NCI-H774 (cell line): ENCODE measurements around the gene SLC5A10.
"Not testable (repeated sequence)": the region's sequence is repeated elsewhere in the genome, so short reads cannot be mapped to it uniquely, and the experiment has no call there.

Experiments
- DNase-seq: peaks from one replicate; lab custom pipeline; 2025; lab: John Stamatoyannopoulos, UW

The SLC5A10 gene

DNA sequence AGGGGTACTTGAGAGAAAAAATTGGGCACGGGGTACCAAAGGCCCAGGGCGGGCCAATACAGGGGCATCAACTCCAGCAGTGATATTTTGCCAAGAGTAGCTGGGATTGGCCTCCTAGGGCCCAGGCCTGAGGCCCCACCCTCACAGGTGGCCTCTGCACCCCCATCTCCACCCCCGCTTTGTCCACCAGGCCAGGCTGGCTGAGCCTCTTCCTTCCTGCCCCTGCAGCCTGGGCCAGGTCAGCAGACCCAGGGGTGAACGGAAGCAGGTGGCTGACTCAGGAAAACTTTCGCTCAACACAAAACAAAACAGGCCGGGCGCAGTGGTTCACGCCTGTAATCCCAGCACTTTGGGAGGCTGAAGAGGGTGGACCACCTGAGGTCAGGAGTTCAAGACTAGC is 91.1 kb downstream of the SLC5A10 start:
- DNase-seq, result not testable (repeated sequence)

DNA sequence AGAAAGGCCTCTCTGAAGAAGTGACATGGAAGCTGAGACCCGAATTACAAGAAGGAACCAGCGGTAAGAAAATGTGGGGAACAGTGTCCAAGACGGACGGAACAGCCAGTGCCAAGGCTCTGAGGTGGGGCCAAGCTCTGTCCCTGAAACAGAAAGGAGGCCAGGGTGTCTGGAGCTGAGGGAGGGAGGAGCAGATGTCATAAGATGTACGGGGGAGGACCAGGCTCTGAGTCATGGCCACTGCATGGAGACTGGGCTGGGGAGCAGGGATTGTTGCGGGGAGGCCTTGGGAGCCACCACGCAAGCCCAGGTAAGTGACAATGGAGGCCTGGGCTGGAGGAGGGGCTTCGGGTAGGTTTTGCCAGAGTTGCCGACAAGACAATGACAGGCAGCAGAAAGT is 92.7 kb downstream of the SLC5A10 start:
- not testable (repeated sequence) for DNase-seq

DNA sequence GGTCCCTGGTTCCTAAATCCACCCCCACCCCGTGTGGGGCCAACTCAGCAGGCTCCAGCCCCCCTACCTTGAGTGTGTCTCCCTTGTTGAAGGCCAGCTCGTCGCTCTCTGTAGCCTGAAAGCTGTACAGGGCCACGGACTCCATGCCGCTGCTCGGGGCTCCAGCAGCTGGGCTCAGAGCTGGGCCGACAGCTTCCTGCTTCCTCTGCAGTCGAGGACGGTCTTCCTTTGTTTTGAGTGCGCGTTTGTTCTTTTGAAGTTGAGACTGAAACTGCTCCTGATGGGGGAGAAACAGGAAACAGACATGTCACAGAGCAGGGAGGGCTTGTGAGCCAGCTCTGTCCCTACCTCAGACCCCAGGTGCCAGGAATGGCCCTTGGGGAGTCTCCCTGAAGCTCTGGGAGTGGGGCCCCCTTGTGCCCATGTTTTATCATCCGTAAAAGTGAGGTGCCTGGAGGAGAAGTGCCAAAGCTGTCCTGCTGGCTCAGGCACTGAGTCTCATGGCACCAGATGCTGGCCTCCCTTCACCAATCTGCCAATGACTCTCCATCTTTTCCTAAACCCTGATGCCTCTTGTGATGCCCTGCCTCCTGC is 94.9 kb downstream of the SLC5A10 start, which contains the start of gene GRAP:
Gene GRAP, minus strand, starts transcription at position 176 of the 594 bp plus-strand sequence. Its CDS starts 31 bp downstream, at position 145.
- not testable (repeated sequence) for DNase-seq

DNA sequence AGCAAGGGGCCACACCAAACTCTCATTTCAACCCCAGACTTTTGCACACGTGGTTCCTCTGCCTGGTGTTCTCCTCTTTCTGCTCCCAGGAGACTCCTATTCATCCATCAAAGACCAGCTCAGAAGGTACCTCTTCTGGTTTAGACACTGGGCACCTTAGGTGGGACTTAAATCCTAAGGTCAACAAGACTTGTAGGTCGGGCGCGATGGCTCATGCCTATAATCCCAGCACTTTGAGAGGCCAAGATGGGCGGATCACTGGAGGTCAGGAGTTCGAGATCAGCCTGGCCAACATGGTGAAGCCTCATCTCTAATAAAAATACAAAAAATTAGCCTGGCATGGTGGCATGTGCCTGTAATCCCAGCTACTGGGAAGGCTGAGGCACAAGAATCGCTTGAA is 95.5 kb downstream of the SLC5A10 start:
- DNase-seq, result not testable (repeated sequence)

DNA sequence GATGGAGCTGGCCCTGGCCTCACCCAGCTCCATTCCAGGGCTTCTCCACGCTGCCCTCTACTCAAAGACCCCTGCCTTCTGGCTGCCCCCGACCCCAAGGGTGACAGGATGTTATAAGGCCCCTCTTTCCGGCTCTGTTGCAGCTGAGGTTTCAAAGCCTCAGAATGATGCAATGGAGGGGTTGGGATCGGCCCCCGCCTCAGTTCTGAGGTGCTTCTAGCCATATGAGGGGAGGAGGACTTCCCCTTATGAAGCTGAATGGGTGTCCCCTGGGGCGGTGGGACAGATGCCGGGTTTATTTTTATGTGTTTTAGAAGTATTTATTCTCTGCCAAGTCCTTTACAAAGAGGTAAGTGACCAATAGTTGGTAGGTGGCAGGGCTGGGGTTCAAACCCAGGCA is 96.9 kb downstream of the SLC5A10 start:
- DNase-seq, result not testable (repeated sequence)

DNA sequence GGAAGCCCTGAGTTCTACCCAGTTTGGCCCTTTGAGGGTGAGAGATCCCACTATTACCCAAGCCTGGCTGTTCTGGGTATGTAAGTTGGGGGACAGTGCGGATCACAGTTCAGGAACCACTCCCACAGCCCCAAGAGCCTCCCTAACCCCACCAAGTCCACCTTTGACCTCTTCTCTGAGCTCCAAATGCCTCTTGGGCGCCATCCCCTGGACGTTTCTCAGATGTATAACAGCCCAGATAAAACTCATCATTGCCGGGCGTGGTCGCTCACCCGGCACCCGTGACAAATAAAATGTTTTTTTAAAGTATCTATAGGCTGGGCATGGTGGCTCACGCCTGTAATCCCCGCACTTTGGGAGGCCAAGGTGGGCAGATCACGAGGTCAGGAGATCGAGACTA is 103.5 kb downstream of the SLC5A10 start:
- DNase-seq, result not testable (repeated sequence)

DNA sequence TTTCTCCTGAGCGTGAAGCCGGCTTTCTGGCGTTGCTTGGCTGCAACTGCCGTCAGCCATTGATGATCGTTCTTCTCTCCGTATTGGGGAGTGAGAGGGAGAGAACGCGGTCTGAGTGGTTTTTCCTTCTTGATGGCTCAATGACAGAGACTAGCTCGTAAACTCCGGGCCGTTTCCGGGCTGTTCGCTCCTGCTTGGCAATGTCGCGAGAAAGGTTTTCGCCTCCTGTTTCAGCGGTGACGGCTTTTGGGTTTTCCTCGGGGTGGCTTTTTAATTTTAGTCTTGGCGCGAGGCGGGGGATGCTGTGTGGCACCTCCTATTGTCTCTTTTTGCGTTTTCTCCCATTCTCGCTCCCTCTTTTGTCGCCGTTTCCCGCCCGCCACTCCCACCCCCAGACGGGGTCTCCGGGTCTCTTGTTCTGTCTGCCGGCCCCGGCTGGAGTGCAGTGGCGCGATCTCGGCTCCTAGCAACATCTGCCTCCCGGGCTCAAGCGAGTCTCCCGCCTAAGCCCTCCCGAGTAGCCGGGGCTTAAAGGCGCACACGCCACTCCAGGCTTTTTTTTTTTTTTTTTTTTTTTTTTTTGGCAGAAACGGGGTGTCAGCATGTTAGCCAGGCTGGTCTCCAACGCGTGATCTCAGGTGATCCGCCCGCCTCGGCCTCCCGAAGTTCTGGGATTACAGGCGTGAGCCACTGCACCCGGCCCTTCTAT is 110.2 kb downstream of the SLC5A10 start:
- DNase-seq, result not testable (repeated sequence)

DNA sequence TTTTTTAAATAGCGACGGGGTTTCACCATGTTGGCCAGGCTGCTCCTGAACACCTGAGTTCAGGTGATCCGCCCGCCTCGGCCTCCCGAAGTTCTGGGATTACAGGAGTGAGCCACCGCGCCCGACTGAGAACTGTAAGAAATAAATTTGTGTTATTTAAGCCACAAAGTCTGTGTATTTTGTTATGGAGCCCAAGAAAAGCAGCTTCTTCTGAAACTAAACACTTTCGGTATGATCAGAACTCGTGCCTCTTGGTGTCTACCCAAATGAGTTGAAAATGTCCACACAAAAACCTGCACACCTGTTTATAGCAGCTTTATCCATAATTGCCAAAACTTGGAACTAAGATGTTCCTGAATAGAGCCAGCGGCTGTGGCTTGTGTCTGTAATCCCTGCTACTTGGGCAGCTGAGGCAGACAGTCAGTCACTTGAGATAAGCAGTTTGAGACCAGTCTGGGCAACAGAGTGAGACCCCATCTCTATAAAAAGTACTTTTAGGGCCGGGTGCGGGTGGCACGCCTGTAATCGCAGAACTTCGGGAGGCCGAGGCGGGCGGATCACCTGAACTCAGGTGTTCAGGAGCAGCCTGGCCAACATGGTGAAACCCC is 110.9 kb downstream of the SLC5A10 start:
- DNase-seq, result not testable (repeated sequence)

DNA sequence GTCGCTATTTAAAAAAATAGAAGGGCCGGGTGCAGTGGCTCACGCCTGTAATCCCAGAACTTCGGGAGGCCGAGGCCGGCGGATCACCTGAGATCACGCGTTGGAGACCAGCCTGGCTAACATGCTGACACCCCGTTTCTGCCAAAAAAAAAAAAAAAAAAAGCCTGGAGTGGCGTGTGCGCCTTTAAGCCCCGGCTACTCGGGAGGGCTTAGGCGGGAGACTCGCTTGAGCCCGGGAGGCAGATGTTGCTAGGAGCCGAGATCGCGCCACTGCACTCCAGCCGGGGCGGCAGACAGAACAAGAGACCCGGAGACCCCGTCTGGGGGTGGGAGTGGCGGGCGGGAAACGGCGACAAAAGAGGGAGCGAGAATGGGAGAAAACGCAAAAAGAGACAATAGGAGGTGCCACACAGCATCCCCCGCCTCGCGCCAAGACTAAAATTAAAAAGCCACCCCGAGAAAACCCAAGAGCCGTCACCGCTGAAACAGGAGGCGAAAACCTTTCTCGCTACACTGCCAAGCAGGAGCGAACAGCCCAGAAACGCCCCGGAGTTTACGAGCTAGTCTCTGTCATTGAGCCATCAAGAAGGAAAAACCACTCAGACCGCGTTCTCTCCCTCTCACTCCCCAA is 111.5 kb downstream of the SLC5A10 start:
- DNase-seq, result not testable (repeated sequence)

DNA sequence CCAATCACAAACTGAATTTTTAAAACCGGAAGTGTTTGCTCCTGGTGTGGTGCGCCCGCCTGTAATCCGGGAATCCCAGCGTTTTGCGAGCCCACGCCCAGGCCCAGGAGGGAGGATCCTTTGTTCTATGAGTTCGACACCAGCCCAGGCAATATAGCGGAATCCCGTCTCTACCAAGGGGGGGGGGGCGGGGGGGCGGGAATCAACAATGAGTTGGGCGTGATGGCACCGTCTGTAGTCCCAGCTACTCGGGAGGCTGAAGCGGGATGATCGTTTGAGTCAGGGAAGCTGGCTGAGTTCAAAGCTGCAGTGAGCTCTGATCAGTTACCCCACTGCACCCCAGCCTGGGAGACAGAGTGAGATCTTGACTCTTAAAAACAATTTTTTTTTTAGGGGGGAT is 112.4 kb downstream of the SLC5A10 start:
- DNase-seq, result not testable (repeated sequence)

DNA sequence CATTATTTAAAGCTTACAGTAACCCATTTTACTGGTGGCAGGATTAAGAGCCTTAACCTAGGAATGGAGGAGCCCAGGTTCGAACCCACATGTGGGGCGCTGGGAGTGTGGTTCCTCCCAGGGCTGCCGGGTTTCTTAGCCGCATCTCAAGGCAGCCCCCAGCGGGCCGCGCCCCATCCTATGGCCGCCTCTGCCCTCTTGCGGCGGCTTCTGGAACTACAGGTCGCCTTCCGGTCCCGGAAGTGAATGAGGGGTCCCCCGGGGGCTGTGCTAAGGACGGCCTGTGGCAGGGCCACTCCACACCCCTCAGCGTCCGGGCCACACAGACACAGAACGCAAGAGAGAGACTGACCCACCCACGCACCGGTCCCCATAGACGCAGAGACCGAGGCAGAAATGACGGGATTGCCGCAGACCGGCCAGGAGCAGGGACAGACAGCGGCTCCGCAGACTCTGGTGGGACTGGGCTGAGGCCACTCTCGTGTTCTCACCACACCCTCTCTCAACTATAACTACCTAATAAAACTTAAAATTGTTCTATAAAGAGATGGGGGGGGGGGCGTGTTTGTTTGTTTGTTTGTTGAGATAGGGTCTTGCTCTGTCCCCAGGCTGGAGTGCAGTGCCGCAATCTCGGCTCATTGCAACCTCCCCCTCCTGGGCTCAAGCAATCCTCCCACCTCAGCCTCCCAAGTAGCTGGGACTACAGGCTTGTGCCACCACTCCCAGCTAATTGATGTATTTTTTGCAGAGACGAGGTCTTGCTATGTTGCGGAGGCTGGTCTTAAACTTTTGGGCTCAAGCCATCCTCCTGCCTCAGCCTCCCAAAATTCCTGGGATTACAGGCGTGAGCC is 118.6 kb downstream of the SLC5A10 start:
- DNase-seq, result not testable (repeated sequence)
